SIG-M5 (cell line): Measurements from ENCODE around the gene KNDC1.
A peak's percentile ranks its signal among the peaks of the same experiment; 100 is the strongest.
"Not testable (repeated sequence)": the region's sequence is repeated elsewhere in the genome, so short reads cannot be mapped to it uniquely, and the experiment has no call there.

Experiments used
- DNase-seq: peaks from one replicate; lab custom pipeline; 2025; lab: John Stamatoyannopoulos, UW

Gene KNDC1

GRCh38 chr10:133221756-133222155 lies 61.7 kb downstream of the KNDC1 start:
- not testable (repeated sequence) for DNase-seq

DNA sequence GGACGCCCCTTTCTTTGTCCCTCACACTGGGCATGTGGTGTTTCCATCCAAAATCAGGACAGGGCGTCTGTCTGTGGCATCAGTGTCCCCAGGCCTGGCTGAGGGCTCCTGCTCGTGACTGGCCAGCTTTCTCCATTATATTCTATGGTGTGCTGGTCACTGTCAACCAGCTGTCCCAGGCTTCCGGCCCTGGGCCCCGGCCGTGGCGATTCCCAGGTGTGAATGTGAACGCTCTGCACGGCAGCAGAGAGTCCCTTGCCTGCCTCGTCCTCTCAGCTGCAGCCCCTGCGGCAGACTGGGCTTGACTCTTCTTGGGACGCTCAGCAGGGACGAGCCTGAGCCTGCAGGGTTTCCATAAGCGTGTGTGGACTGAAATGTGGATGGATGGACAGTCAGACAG lies 64.1 kb downstream of the KNDC1 start:
- no peak for DNase-seq

DNA sequence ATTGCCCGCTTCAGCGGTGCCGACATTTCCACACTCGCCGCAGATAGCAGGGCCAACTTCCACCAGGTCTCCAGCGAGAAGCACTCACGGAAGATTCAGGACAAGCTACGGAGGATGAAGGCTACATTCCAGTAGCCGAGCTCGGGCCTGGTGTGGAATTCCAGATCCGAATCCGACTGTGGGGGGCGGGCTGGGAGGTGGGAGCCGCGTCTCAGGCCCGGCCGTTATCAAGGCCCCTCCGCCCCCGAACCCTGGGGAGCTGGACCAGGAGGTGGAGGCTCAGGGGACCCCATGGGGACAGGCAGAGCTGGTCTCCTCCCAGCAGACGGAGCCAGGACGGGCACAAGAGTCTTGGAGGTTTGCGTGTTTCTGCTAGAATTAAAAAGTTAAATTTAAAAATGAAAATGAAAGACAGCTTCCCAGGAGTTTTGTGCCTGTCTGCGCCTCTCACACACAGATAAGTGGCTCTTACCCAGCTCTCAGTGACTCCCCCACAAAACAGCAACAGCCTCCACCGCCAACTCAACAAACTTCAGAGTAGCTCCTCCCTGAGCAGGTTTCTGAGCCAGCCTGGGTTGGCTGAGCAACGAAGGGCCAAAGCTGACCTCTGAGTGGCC lies 64.8 kb downstream of the KNDC1 start:
- no peak for DNase-seq

DNA sequence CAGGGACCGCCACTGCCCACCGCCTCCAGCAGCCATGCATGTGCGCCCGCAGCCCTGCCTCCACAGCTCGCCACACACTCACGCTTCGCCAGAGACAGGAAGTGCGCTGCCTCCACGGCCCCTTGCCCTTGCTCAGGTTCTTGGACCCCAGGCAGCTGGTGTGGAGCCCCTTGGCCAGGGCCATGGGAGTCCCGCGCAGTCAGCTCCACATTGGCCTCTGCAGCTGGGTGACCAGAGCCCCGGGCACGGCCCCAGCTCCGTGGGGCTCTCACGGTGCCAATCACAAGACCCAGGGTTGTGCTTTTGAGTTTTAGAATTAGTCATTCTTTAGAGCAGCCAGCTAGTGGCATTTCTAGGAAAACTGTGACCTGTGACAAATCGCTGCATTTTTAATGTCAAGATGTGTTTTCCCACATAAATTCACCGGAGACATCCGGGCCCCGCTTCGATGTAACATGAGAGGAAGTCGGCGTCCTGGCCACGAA lies 65.7 kb downstream of the KNDC1 start:
- no peak for DNase-seq

- DNase-seq: no peak
These were observed 66.3 kb downstream of the KNDC1 start for GRCh38 chr10:133226251-133226808.

- no peak for DNase-seq
These were observed 67.2 kb downstream of the KNDC1 start for GRCh38 chr10:133227256-133227655.

GRCh38 chr10:133229265-133230043 lies 69.4 kb downstream of the KNDC1 start:
- DNase-seq: no peak

DNA sequence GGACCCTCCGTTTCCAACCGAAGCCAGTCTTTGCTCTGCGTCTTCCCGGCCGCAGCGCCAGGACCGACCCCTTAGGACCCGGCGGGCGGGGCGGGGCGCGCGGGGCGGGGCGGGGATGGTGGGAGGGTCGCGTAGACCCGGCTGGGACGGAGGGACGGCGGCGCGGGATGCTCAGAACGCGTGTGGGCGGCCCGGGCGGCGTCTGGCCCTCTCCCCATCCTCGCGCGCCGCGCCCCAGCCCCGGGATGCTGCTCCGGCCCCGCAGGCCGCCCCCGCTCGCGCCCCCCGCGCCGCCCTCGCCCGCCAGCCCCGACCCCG lies 70.0 kb downstream of the KNDC1 start, which contains the start of gene UTF1:
UTF1 (plus strand) TSS at position 174 of the 318 bp plus-strand sequence; CDS start at position 246, 72 bp downstream.
- DNase-seq: no peak

DNA sequence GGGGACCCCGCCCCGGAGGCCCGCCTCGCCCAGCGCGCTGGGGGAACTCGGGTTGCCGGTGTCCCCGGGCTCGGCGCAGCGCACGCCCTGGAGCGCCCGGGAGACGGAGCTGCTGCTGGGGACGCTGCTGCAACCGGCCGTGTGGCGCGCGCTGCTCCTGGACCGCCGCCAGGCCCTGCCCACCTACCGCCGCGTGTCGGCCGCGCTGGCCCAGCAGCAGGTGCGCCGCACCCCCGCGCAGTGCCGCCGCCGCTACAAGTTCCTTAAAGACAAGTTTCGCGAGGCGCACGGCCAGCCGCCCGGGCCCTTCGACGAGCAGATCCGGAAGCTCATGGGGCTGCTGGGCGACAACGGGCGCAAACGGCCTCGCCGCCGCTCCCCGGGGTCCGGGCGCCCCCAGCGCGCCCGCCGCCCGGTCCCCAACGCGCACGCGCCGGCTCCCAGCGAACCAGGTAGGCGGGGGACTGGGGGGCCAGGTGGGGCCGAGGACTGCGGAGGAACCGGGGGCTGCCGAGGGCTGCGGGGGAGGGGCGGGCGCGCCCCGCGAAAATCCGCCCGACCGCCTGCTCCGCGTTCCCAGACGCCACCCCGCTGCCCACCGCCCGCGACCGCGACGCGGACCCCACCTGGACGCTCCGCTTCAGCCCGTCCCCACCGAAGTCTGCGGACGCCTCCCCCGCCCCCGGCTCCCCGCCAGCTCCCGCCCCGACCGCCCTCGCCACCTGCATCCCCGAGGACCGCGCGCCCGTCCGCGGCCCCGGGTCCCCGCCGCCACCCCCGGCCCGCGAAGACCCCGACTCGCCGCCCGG lies 70.6 kb downstream of the KNDC1 start:
- DNase-seq: no peak

DNA sequence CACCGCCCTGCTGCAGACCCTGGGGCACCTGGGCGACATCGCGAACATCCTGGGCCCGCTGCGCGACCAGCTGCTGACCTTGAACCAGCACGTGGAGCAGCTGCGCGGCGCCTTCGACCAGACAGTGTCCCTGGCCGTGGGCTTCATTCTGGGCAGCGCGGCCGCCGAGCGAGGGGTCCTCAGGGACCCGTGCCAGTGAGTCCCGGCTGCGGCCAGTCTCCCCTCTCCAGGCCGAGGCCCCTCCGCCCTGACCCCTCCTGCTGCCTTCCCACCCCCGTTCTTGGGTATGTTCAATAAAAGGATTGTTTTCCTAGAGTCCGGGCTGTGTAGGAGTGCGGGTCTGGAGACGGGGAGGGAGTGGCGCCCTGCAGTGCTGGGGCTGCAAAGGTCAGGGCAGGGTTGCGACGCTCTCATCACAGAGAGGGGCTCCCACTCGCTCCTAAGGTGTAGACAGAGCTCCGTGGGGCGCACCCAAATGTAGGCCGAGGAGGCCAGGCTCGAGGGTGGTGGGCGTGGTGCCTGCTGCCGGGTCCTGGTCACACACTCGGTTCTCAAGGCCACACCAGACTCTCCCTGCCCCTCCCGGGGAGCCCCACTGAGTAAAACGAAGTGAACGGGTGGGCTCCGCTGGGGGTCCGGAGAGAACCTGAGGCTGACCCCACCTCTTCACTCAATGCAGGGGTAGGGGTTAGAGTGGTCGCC lies 71.4 kb downstream of the KNDC1 start:
- no peak for DNase-seq

GRCh38 chr10:133231946-133232574 lies 72.0 kb downstream of the KNDC1 start:
- DNase-seq: no peak

- peak; percentile 4 for DNase-seq
These were observed 74.8 kb downstream of the KNDC1 start for GRCh38 chr10:133234796-133235195.

DNA sequence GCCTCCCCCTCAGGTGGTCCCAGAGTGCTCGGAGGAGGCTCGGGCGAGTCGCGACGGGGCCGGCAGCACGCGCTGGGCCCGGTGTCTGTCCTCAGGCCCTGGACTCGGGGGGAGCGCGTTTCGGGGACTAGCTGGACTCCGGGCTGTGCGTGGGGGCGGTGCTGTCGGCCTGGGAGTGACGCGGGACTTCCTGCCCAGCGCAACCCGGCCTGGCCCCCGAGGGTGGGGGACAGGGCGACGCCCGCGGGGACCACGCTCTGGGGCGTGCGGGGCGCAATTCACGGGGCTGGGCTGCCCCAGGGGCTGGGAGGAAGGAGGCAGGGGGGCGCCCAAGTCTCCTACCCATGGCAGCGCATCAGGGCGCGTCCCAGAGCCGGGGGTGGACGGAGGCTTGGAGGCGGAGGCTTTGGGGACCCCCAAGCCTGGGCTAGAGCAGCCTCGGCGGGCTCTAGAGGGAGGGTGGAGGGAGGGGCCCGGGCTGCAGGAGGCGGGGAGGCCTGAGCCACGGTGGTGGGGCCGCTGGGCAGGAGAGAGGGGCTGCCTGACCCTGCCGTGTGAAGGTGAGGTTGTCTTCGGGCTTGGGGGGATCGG lies 75.3 kb downstream of the KNDC1 start:
- no peak for DNase-seq

GRCh38 chr10:133235932-133236331 lies 75.9 kb downstream of the KNDC1 start:
- no peak for DNase-seq

- no peak for DNase-seq
These were observed 76.6 kb downstream of the KNDC1 start for GRCh38 chr10:133236401-133237240.

GRCh38 chr10:133237241-133237587 lies 77.2 kb downstream of the KNDC1 start:
- no peak for DNase-seq

GRCh38 chr10:133237588-133238465 lies 77.8 kb downstream of the KNDC1 start, which contains the start of gene VENTX:
Gene VENTX (plus strand): TSS chr10:133237855. CDS start chr10:133237915, 60 bp downstream.
- no peak for DNase-seq

- DNase-seq: no peak
These were observed 78.4 kb downstream of the KNDC1 start for GRCh38 chr10:133238466-133238804.

DNA sequence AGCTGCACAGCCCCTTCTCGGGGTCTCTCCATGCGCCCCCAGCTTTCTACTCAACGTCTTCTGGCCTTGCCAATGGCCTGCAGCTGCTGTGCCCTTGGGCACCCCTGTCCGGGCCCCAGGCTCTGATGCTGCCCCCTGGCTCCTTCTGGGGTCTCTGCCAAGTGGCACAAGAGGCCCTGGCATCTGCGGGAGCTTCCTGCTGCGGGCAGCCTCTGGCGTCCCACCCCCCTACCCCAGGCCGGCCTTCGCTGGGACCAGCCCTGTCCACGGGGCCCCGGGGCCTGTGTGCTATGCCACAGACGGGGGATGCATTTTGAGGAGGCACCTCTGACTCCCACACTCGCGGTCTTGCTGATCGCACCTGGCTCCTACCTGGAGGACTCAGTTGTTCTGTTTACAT lies 80.0 kb downstream of the KNDC1 start:
- no peak for DNase-seq
